GM21786 (cell line): ENCODE measurements around the gene HAPLN1.

Source experiments
- ATAC-seq: cut with Tn5 transposase; IDR thresholded peaks from one replicate; pipeline ENCODE4 v1.9.1; 2021; ENCODE audit not compliant: unreplicated experiment

The HAPLN1 gene

DNA sequence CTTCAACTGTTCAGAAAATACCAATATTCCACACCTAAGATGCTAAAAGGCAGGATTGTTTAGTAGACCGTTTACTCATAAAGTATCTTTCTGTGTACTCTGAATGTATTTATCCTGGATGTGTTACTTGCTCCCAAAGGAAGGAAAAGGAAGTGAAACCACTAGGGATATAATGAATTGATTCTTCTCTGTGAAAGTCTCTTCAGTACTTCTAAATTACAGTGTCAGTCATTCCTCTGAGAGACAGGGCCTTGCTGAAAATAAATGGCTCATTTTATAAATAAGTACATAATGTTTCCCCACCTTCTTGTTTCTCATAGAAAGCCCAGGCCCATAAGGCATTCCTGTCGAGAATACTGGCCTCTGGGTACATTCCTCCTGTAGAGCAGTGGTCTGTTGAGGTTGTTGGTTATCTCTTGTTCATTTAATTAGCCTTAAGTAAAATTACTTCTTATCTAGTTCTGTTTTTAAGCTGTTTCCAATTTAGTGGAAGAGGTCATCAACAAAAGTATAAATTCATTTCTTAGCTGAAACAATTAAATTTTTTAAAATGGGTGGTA, 1.6 kb downstream of the HAPLN1 start:
- ATAC-seq = no peak

DNA sequence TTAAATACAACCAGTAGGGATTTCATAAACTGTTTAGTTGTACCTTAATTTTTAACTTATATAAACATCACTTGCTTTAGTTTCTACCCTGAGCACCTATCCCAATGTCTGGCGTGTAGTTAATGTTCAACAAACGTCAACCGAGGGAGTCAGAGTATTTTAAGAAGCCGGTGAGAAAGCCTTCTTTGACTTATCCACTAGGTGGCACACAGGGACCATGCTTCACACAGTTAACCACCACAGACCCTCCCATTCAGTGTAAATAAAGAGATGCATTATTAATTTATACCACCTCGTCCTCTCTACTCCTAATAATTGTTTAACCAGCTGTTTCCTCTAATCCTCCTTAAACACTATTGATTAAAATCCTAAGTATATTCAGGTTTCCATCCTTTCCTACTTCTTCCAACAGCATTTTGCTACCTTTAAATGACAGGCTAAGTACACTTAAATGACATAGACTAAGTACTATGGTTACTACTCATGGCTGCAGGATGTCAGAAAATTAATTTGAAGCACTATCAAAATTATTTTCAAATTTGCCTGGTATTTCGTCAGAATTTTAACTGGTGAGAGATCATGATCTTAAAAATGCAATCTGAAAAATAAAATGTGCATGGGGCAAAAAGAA, 2.3 kb downstream of the HAPLN1 start:
- ATAC-seq = peak; percentile 80

DNA sequence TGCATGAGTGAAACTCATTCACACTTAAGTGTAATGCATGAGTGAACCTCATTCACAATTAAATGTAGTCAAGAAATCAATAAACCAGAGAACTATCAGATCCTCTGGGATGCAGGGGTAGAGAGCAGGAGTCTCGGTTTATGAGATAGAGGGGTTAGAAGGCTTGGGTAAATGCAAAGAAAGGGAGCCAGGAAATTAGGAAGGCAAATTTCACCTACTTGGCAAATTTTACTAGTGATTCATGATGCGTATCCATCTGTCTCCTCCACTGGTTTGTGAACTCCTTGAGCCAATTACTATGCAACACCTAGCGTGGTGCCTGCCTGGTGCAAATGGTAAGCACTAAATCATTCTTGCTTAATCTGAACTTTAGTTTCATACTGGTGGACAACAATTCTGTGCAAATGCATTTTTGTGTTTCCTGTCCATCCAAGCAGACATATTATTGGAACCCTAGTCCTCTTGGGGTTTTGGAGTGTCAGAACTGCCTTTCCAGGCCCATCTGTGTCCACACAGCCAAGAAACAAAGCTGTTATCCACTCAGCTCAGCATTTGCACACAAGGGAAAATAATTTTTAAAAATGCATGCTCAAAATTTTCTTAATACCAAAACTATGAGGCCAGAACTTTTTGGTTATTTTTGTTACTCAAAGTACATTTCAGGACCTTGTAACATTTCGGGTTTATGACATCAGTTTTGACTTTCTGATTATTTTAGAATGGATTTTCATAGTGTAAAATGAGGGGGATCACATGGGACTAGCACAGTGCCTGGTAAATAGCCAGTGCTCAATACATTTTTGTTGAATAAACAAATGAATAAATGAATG, 5.2 kb downstream of the HAPLN1 start:
- ATAC-seq = no peak

DNA sequence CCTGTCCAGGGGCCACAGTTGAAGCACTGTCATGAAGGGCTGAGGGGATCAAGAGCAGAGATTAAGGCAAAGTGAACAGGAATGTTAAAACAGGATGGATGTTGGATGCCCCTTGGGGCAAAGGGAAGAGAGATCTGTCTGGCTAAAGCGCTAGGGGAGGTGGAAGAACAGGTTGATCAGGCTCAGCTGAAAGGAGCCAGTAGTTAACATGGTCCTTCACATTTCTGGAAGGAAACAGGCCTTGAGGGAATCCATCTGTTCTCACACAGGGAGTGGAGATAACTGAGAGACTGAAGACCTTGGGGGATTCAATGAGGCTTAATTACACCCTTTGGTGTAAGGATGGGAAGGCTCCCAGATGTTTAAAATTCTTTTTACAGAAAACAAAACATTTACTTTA, 5.8 kb downstream of the HAPLN1 start:
- no peak for ATAC-seq

DNA sequence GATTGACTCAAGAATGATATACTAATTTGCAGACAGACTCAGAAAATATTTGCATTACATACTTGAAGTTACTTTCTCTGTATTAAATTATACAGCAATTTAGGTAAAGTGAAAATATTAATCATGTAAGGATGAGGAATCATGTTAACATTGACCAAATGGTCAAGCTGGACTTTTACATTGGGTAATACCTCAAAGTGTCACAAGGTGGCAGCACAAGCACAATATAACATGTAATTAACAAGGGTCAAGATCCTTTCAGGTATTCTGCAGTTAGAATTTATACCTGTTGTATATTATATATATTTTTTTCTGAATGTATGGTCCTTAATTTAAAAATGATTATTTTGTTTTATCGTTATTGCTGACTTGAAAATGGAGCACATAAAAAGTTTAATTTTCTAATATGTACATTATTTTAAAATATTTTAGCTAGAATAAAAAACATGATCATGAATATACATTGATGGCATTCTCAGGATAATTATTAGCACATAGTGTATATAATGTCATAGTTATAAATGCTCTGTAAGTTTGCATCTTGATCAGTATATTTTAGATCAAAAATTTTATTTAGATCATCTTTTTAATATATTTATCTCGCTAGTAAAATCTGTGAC, 8.6 kb downstream of the HAPLN1 start:
- ATAC-seq = peak; percentile 61

DNA sequence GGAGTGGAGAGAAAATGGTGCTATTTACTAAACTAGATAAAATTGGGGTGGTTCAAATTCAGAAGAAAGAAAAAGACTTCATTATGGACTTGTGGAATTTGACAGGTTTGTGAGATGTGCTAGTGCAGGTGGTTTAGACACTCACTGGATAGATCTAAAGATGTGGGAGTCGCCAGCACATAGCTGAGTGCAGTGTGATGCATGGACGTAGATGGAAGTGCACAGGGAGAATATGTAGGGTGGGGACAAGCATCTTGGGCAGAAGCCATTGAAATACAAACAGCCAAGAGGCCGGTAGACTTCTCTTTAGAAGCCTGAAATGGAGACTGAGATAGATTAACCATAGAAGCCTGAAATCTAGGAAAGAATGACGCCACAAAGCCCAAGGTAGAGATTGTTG, 10.7 kb downstream of the HAPLN1 start:
- no peak for ATAC-seq

DNA sequence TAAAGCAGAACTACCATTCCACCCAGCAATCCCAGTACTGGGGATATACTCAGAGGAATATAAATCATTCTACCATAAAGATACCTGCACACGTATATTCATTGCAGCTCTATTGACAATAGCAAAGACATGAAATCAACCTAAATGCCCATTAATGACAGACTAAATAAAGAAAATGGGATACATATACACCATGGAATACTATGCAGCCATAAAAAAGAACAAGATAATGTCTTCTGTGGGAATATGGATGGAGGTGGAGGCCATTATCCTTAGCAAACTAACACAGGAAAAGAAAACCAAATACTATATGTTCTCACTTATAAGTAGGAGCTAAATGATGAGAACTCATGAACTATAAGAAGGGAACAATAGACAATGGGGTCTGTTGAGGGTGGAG, 12.5 kb downstream of the HAPLN1 start:
- no peak for ATAC-seq

DNA sequence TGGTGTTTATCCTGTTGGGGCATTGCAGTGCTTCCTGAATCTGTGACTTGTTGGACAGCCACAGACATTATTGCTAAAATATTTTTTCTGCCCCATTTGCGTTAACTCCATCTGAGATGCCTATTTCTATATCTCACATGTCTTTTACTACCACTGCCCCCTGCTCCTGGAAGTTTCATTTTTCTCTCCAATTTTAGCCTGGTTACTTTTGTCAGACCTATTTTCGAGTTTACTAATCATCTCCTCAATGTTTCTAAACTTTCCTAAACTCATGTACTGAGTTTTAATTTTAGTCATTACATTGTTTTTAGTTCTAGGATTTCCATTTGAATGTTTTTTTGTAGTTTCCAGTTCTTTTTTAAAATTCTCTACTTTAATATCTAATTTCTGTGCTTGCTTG, 17.6 kb downstream of the HAPLN1 start:
- ATAC-seq = no peak

DNA sequence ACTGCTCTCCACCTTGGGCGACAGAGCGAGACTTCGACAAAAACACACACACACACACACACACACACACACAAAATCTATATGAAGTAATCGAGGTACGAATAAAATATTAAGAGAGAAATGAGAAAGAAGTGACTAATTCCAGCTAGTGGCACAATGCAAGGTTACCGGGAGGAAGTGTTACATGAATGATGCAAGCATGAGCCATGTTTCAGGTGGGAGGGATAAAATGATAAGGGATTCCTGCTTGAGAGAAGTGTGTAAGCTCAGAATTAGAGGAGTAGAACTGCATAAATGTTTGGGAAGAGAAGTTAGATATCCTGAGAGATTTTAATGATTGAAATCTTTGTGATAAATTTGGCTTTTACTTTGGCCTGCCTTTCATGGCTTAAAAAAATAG, 18.8 kb downstream of the HAPLN1 start:
- no peak for ATAC-seq

DNA sequence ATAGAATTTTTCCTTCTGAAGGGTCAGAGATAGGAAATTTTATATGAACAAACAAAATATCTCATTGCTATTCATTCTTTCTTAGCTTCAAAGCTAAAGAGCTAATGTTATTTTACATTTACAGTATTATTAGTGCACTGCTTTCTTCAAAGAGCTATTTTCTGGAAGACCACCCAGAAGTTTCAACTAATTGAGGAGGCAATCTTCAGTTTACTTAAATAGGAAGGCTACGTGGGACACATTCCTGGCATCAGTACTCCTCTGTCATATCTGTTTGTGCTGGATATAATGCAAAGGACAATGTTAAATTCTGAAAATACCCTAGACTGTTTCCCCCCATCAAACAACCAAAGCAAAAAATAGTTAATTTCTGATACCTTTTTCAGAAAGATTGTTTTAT, 30.8 kb downstream of the HAPLN1 start:
- ATAC-seq = no peak

DNA sequence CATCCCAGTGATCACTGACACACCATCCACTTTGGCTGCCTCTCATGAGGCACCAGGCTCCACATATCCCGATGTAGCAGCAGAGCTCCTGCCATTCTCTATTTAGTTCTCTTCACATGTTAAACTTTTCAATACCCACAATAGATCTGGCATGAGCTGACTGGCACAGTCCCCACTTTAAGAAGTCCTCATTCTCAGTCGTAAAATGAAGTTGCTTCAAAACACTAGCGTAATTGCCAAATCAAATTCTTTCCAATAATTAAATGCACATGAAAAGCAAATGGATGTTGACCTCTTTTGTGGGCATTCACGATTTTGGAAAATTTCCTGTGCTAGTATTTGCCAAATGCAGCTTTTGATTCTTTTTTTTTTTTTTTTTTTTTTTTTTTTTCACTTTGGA, 32.4 kb downstream of the HAPLN1 start:
- ATAC-seq = no peak

DNA sequence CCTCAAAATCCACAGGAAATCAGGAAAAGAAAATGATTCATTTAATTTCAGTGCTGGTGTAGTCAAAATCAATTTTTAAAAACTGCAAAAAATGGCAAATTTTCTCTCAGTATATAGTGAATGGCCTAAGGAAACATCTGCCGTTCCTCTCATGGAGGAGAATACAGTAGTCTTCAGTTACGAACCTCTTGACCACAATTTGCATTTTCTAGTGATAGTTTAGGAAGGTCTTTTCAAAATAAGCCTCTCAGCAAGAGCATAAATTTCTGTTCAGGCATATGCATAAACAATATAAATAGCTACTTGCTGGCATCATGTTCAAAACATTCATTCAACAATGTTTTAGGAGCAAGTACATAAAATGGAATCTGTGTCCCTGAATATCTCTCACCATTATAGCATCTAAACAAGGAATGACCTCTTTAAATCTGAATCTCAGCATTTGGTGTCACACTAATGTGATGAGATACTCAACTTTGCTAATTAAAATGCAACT, 33.5 kb downstream of the HAPLN1 start:
- ATAC-seq = no peak

DNA sequence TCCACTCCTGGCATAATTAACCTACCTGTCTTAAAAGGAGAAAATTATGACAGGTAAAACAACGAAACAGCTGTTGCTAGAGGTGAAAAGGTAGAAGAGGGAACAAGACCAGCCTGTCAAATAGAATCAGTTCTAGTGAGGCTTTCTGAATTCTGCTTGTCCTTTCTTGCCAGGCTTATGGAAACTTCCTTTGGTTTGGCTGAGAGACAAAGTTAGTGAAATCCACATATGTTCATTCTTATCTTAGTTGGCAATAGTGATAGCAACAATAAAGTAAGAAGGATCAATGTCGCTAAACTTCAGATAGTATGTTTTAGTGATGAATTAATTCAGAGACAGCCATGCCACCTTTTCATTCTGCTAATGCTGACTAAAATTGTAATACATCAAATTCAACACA, 34.4 kb downstream of the HAPLN1 start:
- ATAC-seq = no peak

DNA sequence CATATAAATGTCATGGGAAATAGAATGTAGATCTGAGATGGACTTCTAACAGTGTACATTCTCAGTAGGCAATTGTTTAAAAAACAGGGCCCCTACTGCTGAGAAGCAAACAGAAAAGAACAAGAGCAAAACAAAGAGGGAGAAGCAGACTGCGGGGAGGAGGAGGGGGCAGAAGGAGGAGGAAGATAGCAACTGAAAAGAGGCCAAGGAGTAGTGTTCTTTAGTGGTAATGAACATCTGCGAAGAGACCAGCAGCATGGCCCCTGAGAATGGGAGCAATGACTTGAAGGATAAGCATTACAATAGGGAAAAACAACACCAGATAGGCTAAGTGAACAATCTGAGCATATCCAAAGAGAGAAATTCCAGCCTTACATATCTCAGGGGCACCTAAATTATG, 36.8 kb downstream of the HAPLN1 start:
- ATAC-seq = no peak

DNA sequence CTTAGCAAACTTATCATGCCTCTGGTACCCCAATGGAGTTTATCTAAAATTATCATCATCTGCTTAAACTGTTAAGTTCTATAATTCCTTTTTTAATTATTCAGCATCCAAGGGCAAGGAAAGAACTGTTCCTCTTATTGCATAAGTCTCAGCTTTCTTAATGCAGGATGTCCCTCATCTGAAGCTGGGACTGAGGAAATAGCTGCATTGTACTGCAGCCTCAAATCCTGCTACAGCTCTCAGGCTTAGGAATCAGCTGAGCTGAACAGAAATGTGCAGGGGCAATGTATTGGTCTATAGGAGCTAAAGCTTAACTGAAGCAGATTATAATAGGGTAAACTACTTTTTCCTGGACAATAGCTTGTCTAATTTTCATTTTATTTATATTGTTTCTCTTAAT, 48.0 kb downstream of the HAPLN1 start:
- no peak for ATAC-seq

DNA sequence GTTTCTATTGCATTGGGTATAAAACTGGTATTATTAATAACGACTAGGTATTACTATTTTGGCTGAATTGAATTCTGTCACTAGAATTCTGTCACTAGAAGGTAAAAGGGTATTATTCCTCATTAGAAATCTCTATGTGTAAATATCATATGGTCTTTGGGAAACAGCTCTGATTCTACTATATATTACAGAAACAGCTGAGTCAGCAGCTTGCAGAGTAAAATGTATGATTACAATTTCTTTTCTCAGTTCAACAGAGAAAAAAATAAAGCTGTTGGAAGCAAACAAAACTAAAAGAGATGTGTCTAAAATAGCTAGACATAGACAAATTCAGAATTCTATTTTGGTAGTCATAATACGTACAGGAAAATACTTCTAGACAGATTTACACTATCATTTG, 48.5 kb downstream of the HAPLN1 start:
- ATAC-seq = no peak

DNA sequence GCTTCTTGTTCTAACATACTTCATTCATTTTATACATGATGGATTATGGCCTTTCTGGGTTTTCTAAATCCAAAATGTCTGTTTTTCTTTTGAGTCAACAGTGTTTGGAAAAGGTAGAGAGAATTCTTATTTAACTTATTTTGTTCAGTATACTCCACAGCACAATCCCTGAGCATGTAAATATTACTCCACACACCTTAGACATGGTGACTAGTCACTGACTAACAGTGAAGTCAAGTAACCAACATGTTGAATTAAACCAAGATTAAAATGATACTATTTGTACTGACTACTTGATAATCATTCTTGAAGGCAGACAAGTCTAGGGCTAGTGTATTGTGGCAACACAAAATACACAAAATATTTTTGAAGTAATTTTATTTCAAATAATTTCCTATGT, 55.0 kb downstream of the HAPLN1 start:
- no peak for ATAC-seq

DNA sequence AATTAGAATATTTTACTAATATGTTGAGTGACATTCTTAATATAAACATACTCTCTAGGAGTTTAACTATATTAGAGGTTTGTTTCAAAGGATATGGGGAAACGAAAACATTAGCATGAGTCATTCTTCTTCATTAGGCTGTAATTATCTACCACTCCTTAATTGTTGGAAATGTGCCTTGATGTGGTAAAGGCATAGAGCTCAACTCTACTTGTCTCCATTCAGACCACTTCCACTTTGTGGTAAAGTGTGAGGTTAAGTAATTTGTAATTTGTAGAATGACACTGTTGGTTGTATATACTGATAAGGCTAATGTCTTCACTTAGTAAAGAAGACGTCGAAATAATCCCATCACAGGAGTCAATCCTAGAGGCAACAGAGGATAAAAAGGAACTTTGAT, 58.1 kb downstream of the HAPLN1 start:
- no peak for ATAC-seq

DNA sequence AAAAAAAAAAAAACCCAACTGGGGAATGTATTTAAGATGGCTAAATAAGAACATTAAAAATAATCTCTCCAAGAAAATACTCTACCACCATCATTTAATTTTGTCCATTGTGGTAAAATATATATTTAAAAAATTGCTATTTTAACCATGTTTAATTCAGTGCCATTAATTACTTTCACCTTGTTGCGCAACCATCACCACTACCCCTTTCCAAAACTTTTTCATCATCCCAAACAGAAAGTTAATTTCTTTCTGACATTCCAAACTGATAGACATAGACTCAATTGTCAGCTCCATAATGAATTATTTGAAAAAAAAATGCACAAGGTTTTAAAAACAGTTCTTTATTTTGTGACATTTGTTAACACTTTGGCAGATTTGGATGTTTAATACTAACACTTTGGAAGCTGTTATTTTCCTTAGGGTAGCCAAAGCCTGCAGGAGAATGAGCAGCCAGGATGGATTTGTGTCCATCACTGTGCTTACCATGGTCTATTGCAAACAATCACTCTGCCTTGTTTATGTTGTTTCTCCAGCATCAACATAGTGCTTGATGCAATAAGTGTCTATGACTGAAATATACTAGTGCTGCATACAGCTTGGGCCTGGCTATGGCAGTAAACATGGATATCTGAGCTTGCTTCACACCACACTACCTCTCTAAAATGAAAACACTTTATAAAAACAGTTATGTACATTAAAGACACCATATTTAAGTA, 62.7 kb downstream of the HAPLN1 start:
- no peak for ATAC-seq

DNA sequence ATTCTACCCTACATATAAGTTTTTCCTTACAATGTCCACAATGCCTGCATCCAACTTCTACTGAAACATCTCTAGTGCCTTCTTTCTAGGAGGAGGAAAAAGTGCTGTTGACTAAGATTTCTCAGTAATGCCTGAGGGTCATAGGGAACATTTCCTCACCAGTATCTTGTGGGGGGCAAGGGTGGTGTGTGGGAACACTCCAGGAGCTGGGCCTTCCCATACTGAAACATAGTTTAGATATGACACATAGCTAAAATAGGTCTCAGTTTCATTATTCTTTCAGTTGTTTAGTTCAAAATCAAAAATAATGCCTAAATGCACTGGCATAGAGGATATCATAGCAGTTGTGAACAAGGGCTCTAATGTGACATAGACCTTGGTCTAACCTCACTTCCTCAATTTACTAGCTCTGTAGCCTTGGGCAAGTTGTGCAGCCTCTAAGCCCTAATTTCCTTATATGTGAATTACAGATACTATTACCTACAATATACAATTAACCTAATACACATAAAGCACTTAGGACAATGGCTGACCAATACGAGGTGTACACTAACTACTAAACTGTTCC, 66.1 kb downstream of the HAPLN1 start:
- peak; percentile 52 for ATAC-seq

DNA sequence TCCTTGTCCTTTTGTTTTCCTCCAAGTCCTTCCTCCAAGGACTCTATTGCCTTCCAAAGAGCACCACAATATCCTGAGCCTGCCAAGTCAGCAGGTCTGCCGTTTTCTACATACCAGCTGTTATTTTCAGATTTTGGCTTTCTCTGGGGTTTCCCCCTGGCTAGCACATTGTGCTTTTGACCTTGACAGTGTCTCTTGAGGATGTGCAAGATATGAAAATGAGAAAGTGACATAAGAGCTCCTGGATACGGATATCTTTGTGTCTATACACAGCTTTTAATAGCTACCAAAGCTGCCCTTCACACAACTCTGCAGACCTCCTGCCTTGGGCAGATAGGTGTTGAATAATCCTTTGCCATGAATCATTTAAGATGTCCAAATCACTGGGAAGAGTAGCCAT, 67.0 kb downstream of the HAPLN1 start:
- ATAC-seq = peak; percentile 80
